ENCODE measurements around the gene GLRA3. TPM values are rescaled to one million over a fixed set of nuclear protein-coding genes. Genes with fewer than 3 reads are reported as not detected.
"Not testable (repeated sequence)": the region's sequence is repeated elsewhere in the genome, so short reads cannot be mapped to it uniquely, and the experiment has no call there.

The GLRA3 gene
- total RNA-seq, 4 donors from 2014 or later: 0.04 TPM; not detected in 3

GRCh38 chr4:174808836-174809235, 20.2 kb downstream of the GLRA3 start:
- intact Hi-C loops (cut with DNase I; ENCODE audit: low total_unique reads): no loop called here
- DNase-seq (ENCODE audit: low spot score in 2 of 2): no peak
- WGBS, 2 donors: 66 to 71% methylated on average over 5 of the region's 5 CpGs
- TF ChIP-seq POLR2A (IDR thresholded peaks at IDR 0.05): no peak
- no peak for TF ChIP-seq CTCF (IDR thresholded peaks at IDR 0.05)
- no peak overlapping the region for H3K4me3 ChIP-seq (ENCODE audit: low read depth, poor library complexity, severe bottlenecking)

- no peak for DNase-seq (ENCODE audit: low spot score in 2 of 2)
- intact Hi-C loops (cut with DNase I; ENCODE audit: low total_unique reads): no loop called here
- no peak overlapping the region for H3K4me3 ChIP-seq (ENCODE audit: low read depth, poor library complexity, severe bottlenecking)
- TF ChIP-seq POLR2A (IDR thresholded peaks at IDR 0.05) (no peak), CTCF (IDR thresholded peaks at IDR 0.05) (no peak)
- WGBS, 2 donors: 88 to 95% methylated on average over 2 of the region's 2 CpGs
Observed at GRCh38 chr4:174808119-174808518, 20.9 kb downstream of the GLRA3 start.

- TF ChIP-seq CTCF (IDR thresholded peaks at IDR 0.05): no peak
- no peak for TF ChIP-seq POLR2A (IDR thresholded peaks at IDR 0.05)
- 80 to 88% methylated on average over 1 of the region's 1 CpG for WGBS, 2 donors
- intact Hi-C loops (cut with DNase I; ENCODE audit: low total_unique reads): no loop called here
- H3K4me3 ChIP-seq (ENCODE audit: low read depth, poor library complexity, severe bottlenecking): no peak overlapping the region
- no peak for DNase-seq (ENCODE audit: low spot score in 2 of 2)
Observed at GRCh38 chr4:174805746-174806145, 23.3 kb downstream of the GLRA3 start.

- WGBS, 2 donors: 41 to 50% methylated on average over 3 of the region's 3 CpGs
- intact Hi-C loops (cut with DNase I; ENCODE audit: low total_unique reads): no loop called here
- DNase-seq (ENCODE audit: low spot score in 2 of 2): no peak
- H3K4me3 ChIP-seq (ENCODE audit: low read depth, poor library complexity, severe bottlenecking): no peak overlapping the region
- TF ChIP-seq POLR2A (IDR thresholded peaks at IDR 0.05): no peak
- TF ChIP-seq CTCF (IDR thresholded peaks at IDR 0.05): no peak
Observed at GRCh38 chr4:174794543-174795094, 34.4 kb downstream of the GLRA3 start.

GRCh38 chr4:174789657-174790056, 39.4 kb downstream of the GLRA3 start:
- no peak for DNase-seq (ENCODE audit: low spot score in 2 of 2)
- intact Hi-C loops (cut with DNase I; ENCODE audit: low total_unique reads): no loop called here
- TF ChIP-seq CTCF (IDR thresholded peaks at IDR 0.05): no peak
- no peak for TF ChIP-seq POLR2A (IDR thresholded peaks at IDR 0.05)
- H3K4me3 ChIP-seq (ENCODE audit: low read depth, poor library complexity, severe bottlenecking): no peak overlapping the region

GRCh38 chr4:174778274-174778986, 50.6 kb downstream of the GLRA3 start:
- WGBS, 2 donors: 89 to 95% methylated on average over 22 to 26 of the region's 28 CpGs
- intact Hi-C loops (cut with DNase I; ENCODE audit: low total_unique reads); DNase-seq (ENCODE audit: low spot score in 2 of 2): not testable (repeated sequence)

More at GRCh38 chr4:174778274-174778986, 50.6 kb downstream of the GLRA3 start:
- not testable (repeated sequence) for H3K4me3 ChIP-seq (ENCODE audit: low read depth, poor library complexity, severe bottlenecking)

Measured in lower leg skin (tissue), 4 donors.